Spleen (tissue), 11 donors: ENCODE data around the gene KAT6B. TPM values are rescaled to one million over a fixed set of nuclear protein-coding genes. Genes with fewer than 3 reads are reported as not detected.

ENCODE experiments used
- DNase-seq: peaks from one replicate; pipeline ENCODE4 v3.0.0-alpha.2; 2020
- H3K27ac ChIP-seq, 8 donors: fragments of 200-600 bp; sonication (generic) in 7 of 8; 1 replicate in 4 of 8; 2 replicates in 4 of 8; pipeline versions ENCODE4 v1.5.0 to v1.8.0; 2016 to 2021; ENCODE audit warnings: inconsistent platforms in 4 of 8, mild to moderate bottlenecking in 4 of 8, moderate library complexity in 1 of 8
- H3K27me3 ChIP-seq, 7 donors: fragments of 200-600 bp; sonication (generic) in 6 of 7; replicated peaks in 1 of 7; 1 replicate in 4 of 7; 2 replicates in 3 of 7; pipeline versions ENCODE4 v1.5.0 to v1.8.0; 2016 to 2021; ENCODE audit warnings: inconsistent platforms in 3 of 7, mild to moderate bottlenecking in 1 of 7
- H3K36me3 ChIP-seq, 6 donors: fragments of 200-600 bp; sonication (generic) in 5 of 6; 1 replicate in 4 of 6; 2 replicates in 2 of 6; pipeline versions ENCODE4 v1.5.0 to v1.8.0; 2016 to 2021; ENCODE audit warnings: inconsistent platforms in 2 of 6
- H3K4me1 ChIP-seq, 6 donors: fragments of 200-600 bp; sonication (generic) in 5 of 6; 1 replicate in 3 of 6; 2 replicates in 3 of 6; pipeline versions ENCODE4 v1.5.0 to v1.8.0; 2016 to 2021; ENCODE audit warnings: inconsistent platforms in 3 of 6
- H3K4me3 ChIP-seq, 8 donors: fragments of 200-600 bp; sonication (generic) in 7 of 8; 1 replicate in 4 of 8; 2 replicates in 4 of 8; pipeline versions ENCODE4 v1.5.0 to v1.8.0; 2016 to 2021; ENCODE audit warnings: inconsistent platforms in 4 of 8, mild to moderate bottlenecking in 4 of 8, moderate library complexity in 2 of 8
- H3K9me3 ChIP-seq, 8 donors: fragments of 200-600 bp; sonication (generic) in 7 of 8; 1 replicate in 4 of 8; 2 replicates in 4 of 8; pipeline versions ENCODE4 v1.5.0 to v1.8.0; 2016 to 2021; ENCODE audit warnings: inconsistent platforms in 4 of 8
- POLR2A ChIP-seq, 3 donors: fragments of 450-650 bp; IDR thresholded peaks; one replicate each; pipeline ENCODE4 v1.5.1; 2017; ENCODE audit warnings: antibody characterized with exemption in 3 of 3, mild to moderate bottlenecking in 1 of 3
- POLR2AphosphoS5 ChIP-seq, 3 donors: sonication (generic); formaldehyde crosslinking; IDR thresholded peaks; one replicate each; pipeline ENCODE4 v1.5.1; 2017; ENCODE audit warnings: antibody characterized with exemption in 3 of 3
- WGBS, 5 donors: extraction: QIAGEN DNeasy Blood & Tissue Kit in 3 of 5; methylation state at CpG; one replicate each; pipeline versions ENCODE4 v1.1.5 to v1.1.7; 2013 to 2018; 5-methylcytosine and 5-hydroxymethylcytosine counted together
- intact Hi-C: fragments of 100-400 bp; cut with DNase I; formaldehyde crosslinking; loops from one replicate; pipeline ENCODE4 v1.15.0; 2023; ENCODE audit warnings: low total_unique reads
- polyA plus RNA-seq, 3 donors: library from polyadenylated mRNA; stranded (reverse); fragments of 200-250 nt; gene quantifications; one replicate each; pipeline ENCODE4 v1.2.1, GENCODE V29; 2013
- total RNA-seq, 7 donors: library from RNA; depleted of rRNA in 3 of 7; stranded (reverse); fragments of >200 nt in 3 of 7; fragmentation: NEBNext Ultra II Directional in 4 of 7; extraction: Animal tissue kit (Norgen Biotek cat#: 25700) in 4 of 7; gene quantifications; one replicate each; pipeline versions ENCODE4 v1.1.0 to v1.2.1, GENCODE V29; 2016 to 2021
- TF ChIP-seq, protein P1 (sequence below), 11 experiments: fragments of 200-600 bp in 7 of 11; fragments of 450-650 bp in 4 of 11; sonication (generic) in 4 of 11; IDR thresholded peaks in 8 of 11; conservative IDR thresholded peaks in 3 of 11; 1 replicate in 7 of 11; 2 replicates in 4 of 11; pipeline versions ENCODE4 v1.4.0 to v1.8.0; 2016 to 2021; ENCODE audit warnings: antibody characterized with exemption in 11 of 11, inconsistent platforms in 4 of 11, mild to moderate bottlenecking in 1 of 11
- donor health status: healthy with polysubstance abuse.
- donor health status: DM: no; HTN: no; CAD: no; lungs with moderate emphysema.
- donor health status: DM: no; HTN: no; CAD: no.
- donor health status: Bipolar disorder and iron deficiency.
- donor health status: healthy.
- donor health status: DM: no; HTN: no; CAD: no.
- donor health status: DM: yes; HTN: yes; CAD: no.

Gene KAT6B
- total and polyA plus RNA-seq, 10 donors, result 2.9 to 61.0 (median 46.0) TPM

DNA sequence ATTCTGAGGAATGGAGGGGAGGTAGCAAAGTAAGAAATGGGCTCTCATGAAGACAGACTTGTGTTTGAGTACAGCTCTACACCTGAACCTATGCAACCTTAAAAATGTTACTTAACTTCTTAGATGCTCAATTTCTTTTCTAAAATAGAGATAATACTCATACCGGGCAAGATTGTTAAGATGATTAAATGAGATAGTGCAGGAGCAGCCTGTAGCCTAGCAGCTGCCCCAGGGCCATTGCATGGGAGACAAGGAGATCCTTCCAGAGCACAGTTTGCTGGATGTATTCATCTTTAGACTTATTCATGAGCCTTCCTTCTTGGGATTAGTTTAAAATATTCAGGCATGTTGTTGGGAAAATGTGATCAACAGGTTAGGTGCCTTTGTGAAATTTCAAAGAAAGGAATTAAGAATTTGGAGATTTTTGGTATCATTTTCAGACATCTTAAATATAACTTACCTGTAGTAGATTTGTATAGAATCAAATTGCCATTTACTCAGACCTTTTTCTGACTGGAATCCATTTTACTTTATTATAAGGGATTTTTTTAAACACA, 130.2 kb downstream of the KAT6B start:
- TF ChIP-seq, protein P1, sequence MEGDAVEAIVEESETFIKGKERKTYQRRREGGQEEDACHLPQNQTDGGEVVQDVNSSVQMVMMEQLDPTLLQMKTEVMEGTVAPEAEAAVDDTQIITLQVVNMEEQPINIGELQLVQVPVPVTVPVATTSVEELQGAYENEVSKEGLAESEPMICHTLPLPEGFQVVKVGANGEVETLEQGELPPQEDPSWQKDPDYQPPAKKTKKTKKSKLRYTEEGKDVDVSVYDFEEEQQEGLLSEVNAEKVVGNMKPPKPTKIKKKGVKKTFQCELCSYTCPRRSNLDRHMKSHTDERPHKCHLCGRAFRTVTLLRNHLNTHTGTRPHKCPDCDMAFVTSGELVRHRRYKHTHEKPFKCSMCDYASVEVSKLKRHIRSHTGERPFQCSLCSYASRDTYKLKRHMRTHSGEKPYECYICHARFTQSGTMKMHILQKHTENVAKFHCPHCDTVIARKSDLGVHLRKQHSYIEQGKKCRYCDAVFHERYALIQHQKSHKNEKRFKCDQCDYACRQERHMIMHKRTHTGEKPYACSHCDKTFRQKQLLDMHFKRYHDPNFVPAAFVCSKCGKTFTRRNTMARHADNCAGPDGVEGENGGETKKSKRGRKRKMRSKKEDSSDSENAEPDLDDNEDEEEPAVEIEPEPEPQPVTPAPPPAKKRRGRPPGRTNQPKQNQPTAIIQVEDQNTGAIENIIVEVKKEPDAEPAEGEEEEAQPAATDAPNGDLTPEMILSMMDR (IDR thresholded peaks at IDR 0.05 in 8 of 11, conservative IDR thresholded peaks at IDR 0.05 in 3 of 11), result no peak
- no peak for TF ChIP-seq POLR2A (IDR thresholded peaks at IDR 0.05)
- no peak for TF ChIP-seq POLR2AphosphoS5 (IDR thresholded peaks at IDR 0.05)
- H3K36me3 ChIP-seq, result peaks cover 0 to 11% (median 0%) of the 10 kb centered on the region in 6 donors
- 91 to 100% (median 95%) methylated on average over 1 of the region's 1 CpG for WGBS, 5 donors
- no peaks in the 10 kb centered on the region for H3K9me3 ChIP-seq
- intact Hi-C loops, result no loop called here
- DNase-seq, result no peak
- no peak overlapping the region for H3K4me3 ChIP-seq
- H3K27me3 ChIP-seq, result no peaks in the 10 kb centered on the region
- H3K4me1 ChIP-seq, result no peaks in the 10 kb centered on the region
- no peak overlapping the region for H3K27ac ChIP-seq

DNA sequence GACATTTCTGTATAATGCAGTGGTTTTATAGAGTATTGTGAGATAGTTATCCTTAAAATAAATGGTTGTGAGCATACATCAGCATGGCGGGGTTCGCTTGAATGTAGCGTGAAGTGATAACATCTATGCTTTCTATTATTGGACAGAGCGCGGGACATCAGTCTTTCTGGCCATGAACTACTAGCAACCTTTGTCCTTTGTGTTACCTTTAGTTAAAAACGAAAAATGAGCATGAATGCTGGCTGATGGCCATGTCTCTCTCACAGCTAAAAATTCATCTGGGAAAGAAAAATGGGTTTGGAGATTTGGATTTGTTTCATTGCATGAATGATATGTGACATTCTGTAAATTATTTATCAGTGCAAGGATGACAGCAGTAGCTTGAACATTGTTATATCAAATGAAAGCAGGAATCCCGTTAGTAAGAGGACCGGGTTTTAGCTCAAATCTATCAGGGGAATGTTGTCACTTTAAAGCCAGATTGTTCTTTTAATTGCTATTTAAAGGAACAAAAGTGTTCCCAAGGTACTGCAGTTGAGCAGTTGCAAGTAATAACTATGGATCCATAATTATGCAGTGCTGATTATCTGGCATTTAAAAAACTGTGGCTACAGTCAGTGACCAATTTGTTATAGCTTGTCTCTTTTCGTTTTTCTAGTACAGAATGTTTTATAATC, 131.0 kb downstream of the KAT6B start:
- DNase-seq, result no peak
- Histone ChIP-seq H3K4me1 (no peaks in the 10 kb centered on the region), H3K27ac (no peak overlapping the region), H3K4me3 (no peak overlapping the region), H3K9me3 (no peaks in the 10 kb centered on the region), H3K27me3 (no peaks in the 10 kb centered on the region), H3K36me3 (peaks cover 0 to 15% (median 0%) of the 10 kb centered on the region in 6 donors)
- intact Hi-C loops, result no loop called here
- WGBS, 5 donors, result 74 to 84% (median 77%) methylated on average over 9 of the region's 9 CpGs
- TF ChIP-seq POLR2A (IDR thresholded peaks at IDR 0.05) (no peak), POLR2AphosphoS5 (IDR thresholded peaks at IDR 0.05) (no peak)
- TF ChIP-seq, protein P1 (IDR thresholded peaks at IDR 0.05 in 8 of 11, conservative IDR thresholded peaks at IDR 0.05 in 3 of 11), result no peak

DNA sequence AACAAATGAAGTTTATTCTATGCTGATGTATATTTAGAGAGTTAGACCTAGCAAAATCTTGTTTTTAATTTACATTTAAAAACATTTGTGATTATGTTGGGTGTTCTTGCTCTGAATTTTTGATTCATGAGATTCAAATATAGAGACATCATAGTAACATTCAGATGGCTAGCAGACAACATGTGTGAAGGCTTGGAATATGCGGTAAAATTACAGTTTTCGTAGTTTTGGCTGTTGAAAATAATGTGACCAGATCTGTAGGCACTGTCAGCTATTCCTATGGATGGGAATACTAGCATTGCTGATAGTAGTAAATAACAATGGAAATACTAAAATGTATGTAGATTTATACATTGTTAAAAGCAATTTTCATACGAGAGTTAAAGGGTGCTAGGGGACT, 131.9 kb downstream of the KAT6B start:
- no peak for DNase-seq
- H3K9me3 ChIP-seq, result no peaks in the 10 kb centered on the region
- WGBS, 5 donors, result 95 to 99% (median 97%) methylated on average over 3 of the region's 3 CpGs
- no peaks in the 10 kb centered on the region for H3K27me3 ChIP-seq
- H3K4me1 ChIP-seq, result no peaks in the 10 kb centered on the region
- no peak for TF ChIP-seq POLR2AphosphoS5 (IDR thresholded peaks at IDR 0.05)
- TF ChIP-seq, protein P1 (IDR thresholded peaks at IDR 0.05 in 8 of 11, conservative IDR thresholded peaks at IDR 0.05 in 3 of 11), result no peak
- TF ChIP-seq POLR2A (IDR thresholded peaks at IDR 0.05), result no peak
- H3K27ac ChIP-seq, result no peak overlapping the region
- intact Hi-C loops, result no loop called here
- no peak overlapping the region for H3K4me3 ChIP-seq
- peaks cover 0 to 15% (median 0%) of the 10 kb centered on the region in 6 donors for H3K36me3 ChIP-seq

GRCh38 chr10:74960670-74961069, 134.3 kb downstream of the KAT6B start:
- Histone ChIP-seq H3K9me3 (no peaks in the 10 kb centered on the region), H3K4me3 (no peak overlapping the region), H3K36me3 (peaks cover 0 to 15% (median 0%) of the 10 kb centered on the region in 6 donors), H3K27ac (no peak overlapping the region), H3K4me1 (no peaks in the 10 kb centered on the region), H3K27me3 (no peaks in the 10 kb centered on the region)
- intact Hi-C loops, result no loop called here
- DNase-seq, result no peak
- WGBS, 5 donors, result 90 to 95% (median 94%) methylated on average over 2 of the region's 2 CpGs
- TF ChIP-seq POLR2AphosphoS5 (IDR thresholded peaks at IDR 0.05) (no peak), POLR2A (IDR thresholded peaks at IDR 0.05) (no peak)
- TF ChIP-seq, protein P1 (IDR thresholded peaks at IDR 0.05 in 8 of 11, conservative IDR thresholded peaks at IDR 0.05 in 3 of 11), result no peak
